WTC11 (cell line): ENCODE data around the gene ANAPC4.
"Not testable (repeated sequence)": the region's sequence is repeated elsewhere in the genome, so short reads cannot be mapped to it uniquely, and the experiment has no call there.

Source experiments
- ATF1 ChIP-seq: sonication (generic); formaldehyde crosslinking; IDR thresholded peaks from 2 replicates; pipeline ENCODE4 v1.8.1; 2023; ENCODE audit warnings: mild to moderate bottlenecking, moderate library complexity, missing genetic modification reagents
- ATF6 ChIP-seq: sonication (generic); formaldehyde crosslinking; IDR thresholded peaks from 2 replicates; pipeline ENCODE4 v1.8.1; 2023; ENCODE audit warnings: mild to moderate bottlenecking, missing genetic modification reagents
- ESRRA ChIP-seq: sonication (generic); formaldehyde crosslinking; IDR thresholded peaks from 2 replicates; pipeline ENCODE4 v1.8.1; 2022; ENCODE audit warnings: mild to moderate bottlenecking, missing genetic modification reagents, borderline replicate concordance
- FOXP1 ChIP-seq: sonication (generic); formaldehyde crosslinking; IDR thresholded peaks from 2 replicates; pipeline ENCODE4 v1.8.0; 2022; ENCODE audit warnings: missing genetic modification reagents, mild to moderate bottlenecking, moderate library complexity, borderline replicate concordance
- NR3C1 ChIP-seq: sonication (generic); formaldehyde crosslinking; conservative IDR thresholded peaks from 2 replicates; pipeline ENCODE4 v1.8.1; 2023; ENCODE audit warnings: low read depth, mild to moderate bottlenecking, missing genetic modification reagents
- PREB ChIP-seq: sonication (generic); formaldehyde crosslinking; IDR thresholded peaks from 2 replicates; pipeline ENCODE4 v1.8.1; 2022; ENCODE audit warnings: mild to moderate bottlenecking, missing genetic modification reagents, moderate library complexity, borderline replicate concordance
- USF1 ChIP-seq: sonication (generic); formaldehyde crosslinking; IDR thresholded peaks from 2 replicates; pipeline ENCODE4 v1.8.0; 2022; ENCODE audit warnings: mild to moderate bottlenecking, missing genetic modification reagents
- TF ChIP-seq, protein P1 (sequence below): fragments of 200-600 bp; IDR thresholded peaks from 2 replicates; pipeline ENCODE4 v1.8.0; 2022; ENCODE audit warnings: antibody characterized with exemption

DNA sequence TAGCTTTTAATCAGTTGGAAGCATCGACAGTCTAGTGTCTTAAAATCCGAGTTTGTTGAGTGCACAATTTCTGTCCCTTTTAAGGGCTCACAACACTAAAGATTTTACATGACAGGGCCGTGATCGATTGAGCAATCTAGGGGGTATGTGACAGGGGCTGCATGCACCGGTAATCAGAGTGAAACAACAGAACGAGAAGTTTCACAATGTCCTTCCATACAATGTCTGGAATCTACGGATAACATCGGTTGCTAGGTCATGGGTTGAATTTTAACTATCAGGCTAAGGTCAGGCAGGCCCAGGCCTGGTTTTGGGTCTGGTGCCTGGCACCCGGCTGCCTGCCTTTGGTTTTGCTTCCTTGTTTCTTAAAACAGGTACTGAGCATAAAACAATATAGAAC, 4.5 kb upstream of the ANAPC4 start:
- TF ChIP-seq, protein P1, sequence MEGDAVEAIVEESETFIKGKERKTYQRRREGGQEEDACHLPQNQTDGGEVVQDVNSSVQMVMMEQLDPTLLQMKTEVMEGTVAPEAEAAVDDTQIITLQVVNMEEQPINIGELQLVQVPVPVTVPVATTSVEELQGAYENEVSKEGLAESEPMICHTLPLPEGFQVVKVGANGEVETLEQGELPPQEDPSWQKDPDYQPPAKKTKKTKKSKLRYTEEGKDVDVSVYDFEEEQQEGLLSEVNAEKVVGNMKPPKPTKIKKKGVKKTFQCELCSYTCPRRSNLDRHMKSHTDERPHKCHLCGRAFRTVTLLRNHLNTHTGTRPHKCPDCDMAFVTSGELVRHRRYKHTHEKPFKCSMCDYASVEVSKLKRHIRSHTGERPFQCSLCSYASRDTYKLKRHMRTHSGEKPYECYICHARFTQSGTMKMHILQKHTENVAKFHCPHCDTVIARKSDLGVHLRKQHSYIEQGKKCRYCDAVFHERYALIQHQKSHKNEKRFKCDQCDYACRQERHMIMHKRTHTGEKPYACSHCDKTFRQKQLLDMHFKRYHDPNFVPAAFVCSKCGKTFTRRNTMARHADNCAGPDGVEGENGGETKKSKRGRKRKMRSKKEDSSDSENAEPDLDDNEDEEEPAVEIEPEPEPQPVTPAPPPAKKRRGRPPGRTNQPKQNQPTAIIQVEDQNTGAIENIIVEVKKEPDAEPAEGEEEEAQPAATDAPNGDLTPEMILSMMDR, result not testable (repeated sequence)
- not testable (repeated sequence) for TF ChIP-seq FOXP1; NR3C1; USF1 (CRISPR knock-in tag); ESRRA (CRISPR knock-in tag); PREB; ATF6; ATF1
